ENCODE results near the gene PRRT4. TPM values are rescaled to one million over a fixed set of nuclear protein-coding genes. Genes with fewer than 3 reads are reported as not detected.

Gene PRRT4
- total RNA-seq, 1 experiment from 2014 or later: not detected

DNA sequence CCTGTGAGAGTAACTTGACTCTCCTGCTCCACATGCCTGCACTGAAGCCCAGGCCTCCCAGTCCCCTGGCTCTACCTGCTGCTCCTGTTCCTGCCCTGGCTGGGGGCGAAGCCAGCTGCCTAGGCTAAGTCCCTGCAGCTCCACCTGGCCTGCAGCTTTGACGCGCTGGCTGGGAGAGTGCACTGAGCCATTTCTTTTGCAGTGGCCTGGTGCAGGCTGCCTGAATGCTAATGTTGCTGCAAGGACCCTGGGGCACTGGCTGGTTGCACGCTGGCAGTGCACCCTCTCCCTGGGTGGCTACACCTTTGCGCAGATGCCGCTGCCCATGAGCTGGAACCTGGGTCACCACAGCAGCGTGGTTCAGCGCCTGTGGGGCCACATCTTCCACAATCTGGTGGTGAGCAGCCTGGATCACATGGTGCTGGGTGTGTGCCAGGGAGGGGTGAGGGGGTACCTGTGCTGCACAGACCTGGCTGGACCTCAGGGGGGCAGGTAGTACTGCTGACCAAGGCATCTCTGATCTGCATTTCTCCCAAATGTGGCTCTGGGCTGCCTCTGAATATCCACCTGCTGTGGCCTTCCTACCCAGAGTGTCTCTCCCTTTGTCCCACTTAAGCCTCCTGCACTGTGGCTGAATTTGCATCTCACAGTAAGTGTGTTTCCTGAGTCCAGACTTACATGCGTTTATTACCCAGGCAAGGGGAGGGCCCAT is 28.3 kb upstream of the PRRT4 start:
- Mint-ChIP-seq H3K27ac (ENCODE audit: low read depth, unreplicated experiment) (no peak overlapping the region), H3K27me3 (ENCODE audit: insufficient read depth, unreplicated experiment) (no peaks in the 10 kb centered on the region), H3K36me3 (ENCODE audit: insufficient read depth, unreplicated experiment) (peaks cover 9% of the 10 kb centered on the region), H3K4me3 (ENCODE audit: unreplicated experiment) (no peak overlapping the region), H3K9me3 (ENCODE audit: unreplicated experiment) (no peaks in the 10 kb centered on the region), H3K4me1 (ENCODE audit: insufficient read depth, unreplicated experiment) (peaks cover 6% of the 10 kb centered on the region)
- no TSS peak for BruUV-seq (replicated peaks)
- TF ChIP-seq CTCF (IDR thresholded peaks at IDR 0.05; ENCODE audit: unreplicated experiment): no peak
- intact Hi-C loops (cut with micrococcal nuclease): loop anchor here (10.0 kb wide), 1 partner anchor 835 kb away; no protein-coding TSS in a partner anchor
- ChIA-PET POLR2A (no interaction called here), CTCF (interaction anchor here (0.7 to 14.9 kb wide), 8 partner anchors 9 to 42 kb away, joined by 3 to 372 read pairs (median 21); partner anchors contain the start of gene RBM28)
- no peak for DNase-seq (ENCODE audit: unreplicated experiment)

GRCh38 chr7:128389085-128389617 is 27.7 kb upstream of the PRRT4 start:
- intact Hi-C loops (cut with micrococcal nuclease): loop anchor here (10.0 kb wide), 1 partner anchor 834 kb away; no protein-coding TSS in a partner anchor
- DNase-seq (ENCODE audit: unreplicated experiment): no peak
- ChIA-PET POLR2A (no interaction called here), CTCF (interaction anchor here (0.6 to 14.9 kb wide), 9 partner anchors 10 to 1585 kb away, joined by 3 to 372 read pairs (median 8); partner anchors contain the start of gene RBM28)
- BruUV-seq (replicated peaks): no TSS peak
- Mint-ChIP-seq H3K4me1 (ENCODE audit: insufficient read depth, unreplicated experiment) (peaks cover 6% of the 10 kb centered on the region), H3K27ac (ENCODE audit: low read depth, unreplicated experiment) (no peak overlapping the region), H3K9me3 (ENCODE audit: unreplicated experiment) (no peaks in the 10 kb centered on the region), H3K4me3 (ENCODE audit: unreplicated experiment) (no peak overlapping the region), H3K36me3 (ENCODE audit: insufficient read depth, unreplicated experiment) (peaks cover 3% of the 10 kb centered on the region), H3K27me3 (ENCODE audit: insufficient read depth, unreplicated experiment) (no peaks in the 10 kb centered on the region)
- no peak for TF ChIP-seq CTCF (IDR thresholded peaks at IDR 0.05; ENCODE audit: unreplicated experiment)

DNA sequence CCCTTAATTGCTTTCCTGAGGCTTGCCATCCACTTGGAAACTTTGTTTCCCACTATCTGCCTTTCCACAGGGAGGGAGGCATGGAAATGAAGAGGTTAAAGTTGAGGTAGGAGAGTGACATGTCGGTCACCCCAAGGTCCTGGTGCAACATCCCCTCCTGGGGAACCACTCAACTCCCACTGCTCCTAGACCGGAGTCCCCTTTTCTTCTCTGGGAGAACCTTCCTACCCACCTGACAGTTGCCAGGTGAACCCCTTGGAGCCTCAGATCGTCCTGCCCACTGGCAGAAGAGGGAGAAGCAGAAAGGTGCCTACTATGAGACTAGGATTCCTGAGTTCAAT is 26.6 kb upstream of the PRRT4 start:
- H3K36me3 Mint-ChIP-seq (ENCODE audit: insufficient read depth, unreplicated experiment): no peaks in the 10 kb centered on the region
- H3K4me1 Mint-ChIP-seq (ENCODE audit: insufficient read depth, unreplicated experiment): peaks cover 11% of the 10 kb centered on the region
- no TSS peak for BruUV-seq (replicated peaks)
- no peaks in the 10 kb centered on the region for H3K27me3 Mint-ChIP-seq (ENCODE audit: insufficient read depth, unreplicated experiment)
- ChIA-PET CTCF (interaction anchor here (0.6 to 14.9 kb wide), 25 partner anchors 9 to 804 kb away, joined by 3 to 372 read pairs (median 4); partner anchors contain the start of gene RBM28), POLR2A (interaction anchor here (1.1 to 3.5 kb wide), 2 partner anchors 39 to 44 kb away, joined by 4 to 18 read pairs; partner anchors contain the start of gene RBM28)
- DNase-seq (ENCODE audit: unreplicated experiment): no peak
- intact Hi-C loops (cut with micrococcal nuclease): loop anchor here (10.0 kb wide), 1 partner anchor 833 kb away; no protein-coding TSS in a partner anchor
- H3K9me3 Mint-ChIP-seq (ENCODE audit: unreplicated experiment): no peaks in the 10 kb centered on the region
- TF ChIP-seq CTCF (IDR thresholded peaks at IDR 0.05; ENCODE audit: unreplicated experiment): no peak
- no peak overlapping the region for H3K27ac Mint-ChIP-seq (ENCODE audit: low read depth, unreplicated experiment)
- no peak overlapping the region for H3K4me3 Mint-ChIP-seq (ENCODE audit: unreplicated experiment)
